Measurements from ENCODE around the gene TCEA2. TPM values are rescaled to one million over a fixed set of nuclear protein-coding genes. Genes with fewer than 3 reads are reported as not detected.
A peak's percentile ranks its signal among the peaks of the same experiment; 100 is the strongest.

The TCEA2 gene
- 10 to 100 TPM; 28.1 to 39.7 (median 33.6) TPM for total RNA-seq

GRCh38 chr20:64062596-64063388, at the start of gene TCEA2:
TCEA2 (plus strand) TSS chr20:64063198; CDS start chr20:64063313, 115 bp downstream.
- Histone ChIP-seq H3K9me3 (no peaks in the 10 kb centered on the region), H3K27me3 (peaks cover 6% of the 10 kb centered on the region)
- 20% methylated on average over 2 of the region's 85 CpGs; no CpG with 5 or more reads in 1 of the 2 donors for WGBS, 2 donors (ENCODE audit: low coverage in 1 of 2)

GRCh38 chr20:64015635-64016034, 47.4 kb upstream of the TCEA2 start:
- TF ChIP-seq CTCF (IDR thresholded peaks at IDR 0.05) (no peak), POLR2A (IDR thresholded peaks at IDR 0.05) (no peak), POLR2AphosphoS5 (IDR thresholded peaks at IDR 0.05) (no peak), EP300 (IDR thresholded peaks at IDR 0.05) (no peak)
- 75 to 79% methylated on average over 2 of the region's 2 CpGs for WGBS, 2 donors (ENCODE audit: low coverage in 1 of 2)
- peaks cover 0 to 92% of the 10 kb centered on the region in 2 donors for H3K36me3 ChIP-seq
- no peak for ATAC-seq
- no peaks in the 10 kb centered on the region for H3K4me1 ChIP-seq
- no peaks in the 10 kb centered on the region for H3K9me3 ChIP-seq
- no peak overlapping the region for H3K27ac ChIP-seq
- H3K4me3 ChIP-seq: no peak overlapping the region
- no peaks in the 10 kb centered on the region for H3K27me3 ChIP-seq

More at GRCh38 chr20:64062596-64063388, at the start of gene TCEA2:
- Histone ChIP-seq H3K4me3 (peak within 1 kb of the TSS; percentile 80 to 96), H3K4me1 (peaks cover 0 to 48% (median 21%) of the 10 kb centered on the region in 3 donors), H3K36me3 (peaks cover 0 to 4% of the 10 kb centered on the region in 2 donors), H3K27ac (peak within 1 kb of the TSS; percentile 41 to 92 (median 87))
- TF ChIP-seq POLR2A (IDR thresholded peaks at IDR 0.05): peak; percentile 74 to 84
- TF ChIP-seq CTCF (IDR thresholded peaks at IDR 0.05): peak in 1 of 4 experiments; percentile 34
- no peak for TF ChIP-seq EP300 (IDR thresholded peaks at IDR 0.05)
- peak; percentile 79 for TF ChIP-seq POLR2AphosphoS5 (IDR thresholded peaks at IDR 0.05)
- peak; percentile 97 for ATAC-seq

GRCh38 chr20:64021124-64021975, 41.6 kb upstream of the TCEA2 start:
- H3K9me3 ChIP-seq: no peaks in the 10 kb centered on the region
- H3K4me1 ChIP-seq: no peaks in the 10 kb centered on the region
- peaks cover 0 to 100% of the 10 kb centered on the region in 2 donors for H3K36me3 ChIP-seq
- WGBS, 2 donors (ENCODE audit: low coverage in 1 of 2): 81 to 85% methylated on average over 11 of the region's 36 CpGs
- TF ChIP-seq EP300 (IDR thresholded peaks at IDR 0.05): no peak
- no peak for TF ChIP-seq CTCF (IDR thresholded peaks at IDR 0.05)
- no peak for TF ChIP-seq POLR2A (IDR thresholded peaks at IDR 0.05)
- no peak for TF ChIP-seq POLR2AphosphoS5 (IDR thresholded peaks at IDR 0.05)
- H3K4me3 ChIP-seq: no peak overlapping the region
- ATAC-seq: no peak
- H3K27me3 ChIP-seq: no peaks in the 10 kb centered on the region
- no peak overlapping the region for H3K27ac ChIP-seq

DNA sequence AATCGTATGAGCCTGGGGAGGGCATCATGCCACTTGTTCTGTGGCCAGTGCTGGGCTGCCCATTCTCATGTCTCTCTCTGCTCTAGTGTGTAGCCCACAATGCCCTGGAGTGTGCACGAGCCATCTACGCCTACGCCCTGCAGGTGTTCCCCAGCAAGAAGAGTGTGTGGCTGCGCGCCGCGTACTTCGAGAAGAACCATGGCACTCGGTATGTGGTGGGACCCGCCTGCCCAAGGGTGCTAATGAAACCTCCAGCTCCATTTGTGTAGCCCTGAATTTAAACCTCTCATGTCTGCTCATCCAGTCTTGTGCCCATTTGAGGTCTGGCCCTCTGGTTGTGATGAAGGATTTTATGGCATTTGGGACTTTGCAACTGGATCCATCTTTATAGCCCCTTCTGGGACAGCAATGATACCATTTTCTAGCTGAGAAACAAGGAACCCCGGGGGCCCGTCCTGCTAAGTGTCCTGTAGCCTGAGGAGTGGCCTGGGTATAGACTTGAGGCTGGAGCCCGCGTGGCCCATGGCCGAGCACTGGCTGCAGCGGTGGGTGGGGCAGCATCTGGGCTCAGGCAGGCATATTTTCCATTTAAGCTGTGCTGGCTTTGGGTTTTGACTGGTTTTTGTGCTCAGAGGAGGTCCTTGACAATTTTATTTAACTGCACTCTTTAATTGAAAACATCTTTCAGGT, 40.2 kb upstream of the TCEA2 start:
- no peak for ATAC-seq
- H3K27me3 ChIP-seq: no peaks in the 10 kb centered on the region
- TF ChIP-seq EP300 (IDR thresholded peaks at IDR 0.05): no peak
- TF ChIP-seq CTCF (IDR thresholded peaks at IDR 0.05): no peak
- no peak for TF ChIP-seq POLR2A (IDR thresholded peaks at IDR 0.05)
- H3K27ac ChIP-seq: no peak overlapping the region
- WGBS, 2 donors (ENCODE audit: low coverage in 1 of 2): 100% methylated on average over 7 of the region's 17 CpGs; no CpG with 5 or more reads in 1 of the 2 donors
- H3K9me3 ChIP-seq: no peaks in the 10 kb centered on the region
- peaks cover 0 to 100% of the 10 kb centered on the region in 2 donors for H3K36me3 ChIP-seq
- no peaks in the 10 kb centered on the region for H3K4me1 ChIP-seq
- no peak overlapping the region for H3K4me3 ChIP-seq

Measured in gastroesophageal sphincter (tissue), 4 donors.